Right atrium auricular region (tissue), 2 donors: Measurements from ENCODE around the gene DST. TPM values are rescaled to one million over a fixed set of nuclear protein-coding genes. Genes with fewer than 3 reads are reported as not detected.

Experiments
- DNase-seq: peaks from one replicate; pipeline ENCODE4 v3.0.0-alpha.2; 2019; ENCODE audit warnings: low spot score
- H3K27ac ChIP-seq, 2 donors: fragments of 200-600 bp; sonication (generic); 1 replicate in 1 of 2; 2 replicates in 1 of 2; pipeline ENCODE4 v1.5.1; 2016 to 2019
- H3K27me3 ChIP-seq, 2 donors: fragments of 200-600 bp; sonication (generic); one replicate each; pipeline versions ENCODE4 v1.5.1 to v1.6.0; 2017 to 2019
- H3K36me3 ChIP-seq: fragments of 200-600 bp; sonication (generic); one replicate; pipeline ENCODE4 v1.5.1; 2016
- H3K4me1 ChIP-seq, 2 donors: fragments of 200-600 bp; sonication (generic); one replicate each; pipeline versions ENCODE4 v1.5.1 to v1.6.0; 2017 to 2019
- H3K4me3 ChIP-seq, 2 donors: fragments of 200-600 bp; sonication (generic); 1 replicate in 1 of 2; 2 replicates in 1 of 2; pipeline ENCODE4 v1.5.1; 2017 to 2019; ENCODE audit warnings: mild to moderate bottlenecking in 1 of 2, moderate library complexity in 1 of 2
- H3K9me3 ChIP-seq, 2 donors: fragments of 200-600 bp; sonication (generic); one replicate each; pipeline ENCODE4 v1.5.1; 2019
- total RNA-seq, 2 donors: library from RNA; depleted of rRNA; stranded (reverse); fragments of >200 nt; gene quantifications; one replicate each; pipeline ENCODE4 v1.1.0, GENCODE V29; 2016
- TF ChIP-seq, protein P1 (sequence below), 2 donors: fragments of 200-600 bp; sonication (generic); IDR thresholded peaks; one replicate each; pipeline ENCODE4 v1.5.1; 2019; ENCODE audit warnings: antibody characterized with exemption in 2 of 2

Gene DST
- total RNA-seq, 2 donors from 2014 or later, result 257 to 285 TPM

DNA sequence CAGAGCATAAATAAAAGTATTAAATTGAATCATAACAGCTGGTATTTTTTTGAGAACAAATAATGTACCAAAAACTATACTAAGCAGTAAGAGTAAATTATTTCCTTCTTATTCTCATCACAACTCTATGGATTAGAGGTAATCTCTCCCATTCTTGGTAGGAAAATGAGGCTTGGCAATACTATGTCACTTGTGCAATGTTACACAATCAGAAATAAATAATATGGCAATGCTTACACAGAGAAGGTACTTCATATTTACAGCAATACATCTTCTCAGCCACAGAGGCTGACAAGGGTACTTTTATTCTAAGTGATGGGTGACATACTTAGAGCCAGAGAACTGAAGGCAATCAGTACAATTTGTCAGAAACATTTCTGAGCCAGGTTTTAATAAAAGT lies 3.9 kb downstream of the DST start:
- H3K27me3 ChIP-seq, result no peaks in the 10 kb centered on the region
- H3K9me3 ChIP-seq, result no peaks in the 10 kb centered on the region
- TF ChIP-seq, protein P1, sequence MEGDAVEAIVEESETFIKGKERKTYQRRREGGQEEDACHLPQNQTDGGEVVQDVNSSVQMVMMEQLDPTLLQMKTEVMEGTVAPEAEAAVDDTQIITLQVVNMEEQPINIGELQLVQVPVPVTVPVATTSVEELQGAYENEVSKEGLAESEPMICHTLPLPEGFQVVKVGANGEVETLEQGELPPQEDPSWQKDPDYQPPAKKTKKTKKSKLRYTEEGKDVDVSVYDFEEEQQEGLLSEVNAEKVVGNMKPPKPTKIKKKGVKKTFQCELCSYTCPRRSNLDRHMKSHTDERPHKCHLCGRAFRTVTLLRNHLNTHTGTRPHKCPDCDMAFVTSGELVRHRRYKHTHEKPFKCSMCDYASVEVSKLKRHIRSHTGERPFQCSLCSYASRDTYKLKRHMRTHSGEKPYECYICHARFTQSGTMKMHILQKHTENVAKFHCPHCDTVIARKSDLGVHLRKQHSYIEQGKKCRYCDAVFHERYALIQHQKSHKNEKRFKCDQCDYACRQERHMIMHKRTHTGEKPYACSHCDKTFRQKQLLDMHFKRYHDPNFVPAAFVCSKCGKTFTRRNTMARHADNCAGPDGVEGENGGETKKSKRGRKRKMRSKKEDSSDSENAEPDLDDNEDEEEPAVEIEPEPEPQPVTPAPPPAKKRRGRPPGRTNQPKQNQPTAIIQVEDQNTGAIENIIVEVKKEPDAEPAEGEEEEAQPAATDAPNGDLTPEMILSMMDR (IDR thresholded peaks at IDR 0.05), result no peak
- peaks cover 0 to 14% of the 10 kb centered on the region in 2 donors for H3K4me1 ChIP-seq
- peak overlapping the region; percentile 9 to 45 for H3K27ac ChIP-seq
- no peak overlapping the region for H3K4me3 ChIP-seq
- no peak for DNase-seq
- H3K36me3 ChIP-seq, result peaks cover 57% of the 10 kb centered on the region

GRCh38 chr6:56637640-56638039 lies 5.0 kb downstream of the DST start:
- TF ChIP-seq, protein P1 (IDR thresholded peaks at IDR 0.05), result peak; percentile 15 to 80
- peaks cover 66% of the 10 kb centered on the region for H3K36me3 ChIP-seq
- DNase-seq, result no peak
- H3K4me3 ChIP-seq, result no peak overlapping the region
- no peaks in the 10 kb centered on the region for H3K27me3 ChIP-seq
- H3K4me1 ChIP-seq, result peaks cover 0 to 2% of the 10 kb centered on the region in 2 donors
- peak overlapping the region in 1 of 2 donors; percentile 45 for H3K27ac ChIP-seq
- H3K9me3 ChIP-seq, result no peaks in the 10 kb centered on the region

GRCh38 chr6:56628105-56628504 lies 14.6 kb downstream of the DST start:
- no peak for DNase-seq
- H3K36me3 ChIP-seq, result peaks cover 95% of the 10 kb centered on the region
- no peak overlapping the region for H3K27ac ChIP-seq

GRCh38 chr6:56625356-56625755 lies 17.3 kb downstream of the DST start:
- Histone ChIP-seq H3K36me3 (peaks cover 81% of the 10 kb centered on the region), H3K27me3 (no peaks in the 10 kb centered on the region), H3K27ac (no peak overlapping the region), H3K9me3 (no peaks in the 10 kb centered on the region), H3K4me1 (peaks cover 0 to 3% of the 10 kb centered on the region in 2 donors), H3K4me3 (no peak overlapping the region)
- TF ChIP-seq, protein P1 (IDR thresholded peaks at IDR 0.05), result no peak
- DNase-seq, result no peak

More at GRCh38 chr6:56628105-56628504, 14.6 kb downstream of the DST start:
- TF ChIP-seq, protein P1 (IDR thresholded peaks at IDR 0.05), result no peak
- Histone ChIP-seq H3K27me3 (no peaks in the 10 kb centered on the region), H3K4me1 (no peaks in the 10 kb centered on the region), H3K9me3 (no peaks in the 10 kb centered on the region), H3K4me3 (no peak overlapping the region)

- Histone ChIP-seq H3K4me1 (peaks cover 0 to 3% of the 10 kb centered on the region in 2 donors), H3K4me3 (no peak overlapping the region), H3K36me3 (peaks cover 83% of the 10 kb centered on the region), H3K9me3 (no peaks in the 10 kb centered on the region), H3K27me3 (no peaks in the 10 kb centered on the region), H3K27ac (no peak overlapping the region)
- TF ChIP-seq, protein P1 (IDR thresholded peaks at IDR 0.05), result no peak
- DNase-seq, result no peak
Measured at GRCh38 chr6:56624728-56625069, 18.0 kb downstream of the DST start.

DNA sequence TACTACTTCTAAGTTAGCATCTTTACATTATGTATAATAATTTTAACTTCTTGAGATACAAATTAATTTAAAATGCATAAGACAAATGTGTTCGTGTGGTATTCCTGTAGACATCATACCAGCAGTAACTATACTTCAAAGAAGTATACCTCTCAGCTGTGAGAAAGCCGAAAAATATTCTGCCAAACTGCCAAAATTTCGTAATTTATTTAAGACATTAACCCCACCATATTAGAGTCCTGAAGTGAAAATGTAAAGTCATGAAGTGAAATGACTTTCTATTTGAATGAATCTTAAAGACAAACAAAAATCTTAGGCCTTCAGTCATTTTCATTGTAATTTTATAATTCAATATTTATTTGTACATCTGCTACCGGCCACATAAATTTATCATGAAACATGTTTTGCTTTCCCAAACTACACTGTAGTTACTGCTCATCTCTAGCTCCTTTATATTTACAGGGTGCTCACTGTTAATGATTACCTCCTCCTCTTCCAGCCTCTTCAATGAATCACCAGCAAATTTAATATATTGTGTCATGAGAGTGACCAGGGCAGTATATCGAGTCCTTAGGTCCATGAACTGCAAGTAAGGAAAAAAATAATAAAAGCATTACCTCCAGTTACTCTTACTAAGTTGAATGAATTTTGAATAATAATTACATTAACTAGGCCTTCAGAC lies 18.5 kb downstream of the DST start:
- Histone ChIP-seq H3K4me3 (no peak overlapping the region), H3K27ac (no peak overlapping the region), H3K4me1 (peaks cover 0 to 3% of the 10 kb centered on the region in 2 donors), H3K36me3 (peaks cover 83% of the 10 kb centered on the region), H3K27me3 (no peaks in the 10 kb centered on the region), H3K9me3 (no peaks in the 10 kb centered on the region)
- TF ChIP-seq, protein P1 (IDR thresholded peaks at IDR 0.05), result no peak
- no peak for DNase-seq
